T-helper 1 cell (primary cell): Measurements from ENCODE around the gene SMC1A.
"Not testable (repeated sequence)": the region's sequence is repeated elsewhere in the genome, so short reads cannot be mapped to it uniquely, and the experiment has no call there.

Source experiments
- DNase-seq, 5 donors: peaks; one replicate each; pipeline ENCODE4 v3.0.0-alpha.2; 2012 to 2020

The SMC1A gene

GRCh38 chrX:53421772-53422085 lies 725 bp downstream of the SMC1A start:
- peak in 1 of 5 donors; percentile 8 for DNase-seq

DNA sequence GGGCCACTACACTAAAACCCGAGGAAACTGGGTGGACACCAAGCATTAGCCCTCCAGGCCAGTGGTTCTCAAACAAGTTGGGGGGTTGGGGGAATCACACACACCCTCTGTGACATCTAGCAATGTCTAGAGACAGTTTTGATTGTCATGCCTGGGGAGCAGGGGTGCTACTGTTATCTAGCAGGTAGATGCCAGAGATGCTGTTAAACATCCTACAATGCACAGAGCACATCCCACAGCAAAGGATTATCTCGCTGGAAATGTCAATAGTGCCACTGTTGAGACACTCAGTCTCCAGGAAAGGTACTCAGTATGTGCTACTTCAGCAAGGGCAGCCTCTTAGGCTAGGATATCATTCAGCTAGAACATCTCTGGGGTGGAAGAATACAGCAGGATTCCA lies 1.3 kb downstream of the SMC1A start:
- no peak for DNase-seq

DNA sequence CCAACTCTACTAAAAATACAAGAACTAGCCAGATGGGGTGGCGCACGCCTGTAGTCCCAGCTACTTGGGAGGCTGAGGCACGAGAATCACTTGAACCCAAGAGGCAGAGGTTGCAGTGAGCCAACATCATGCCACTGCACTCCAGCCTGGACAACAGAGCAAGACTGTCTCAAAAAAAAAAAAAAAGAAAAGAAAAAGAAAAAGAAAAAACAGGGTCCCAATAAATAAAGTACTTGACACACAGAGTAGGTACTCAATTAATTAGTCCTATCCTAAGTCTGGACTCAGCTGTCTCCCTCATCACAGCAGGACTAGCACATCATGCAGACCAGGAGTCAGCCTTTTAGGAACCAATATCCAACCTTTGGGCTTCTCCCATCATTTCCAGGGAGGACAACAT lies 2.1 kb downstream of the SMC1A start:
- DNase-seq = not testable (repeated sequence)

DNA sequence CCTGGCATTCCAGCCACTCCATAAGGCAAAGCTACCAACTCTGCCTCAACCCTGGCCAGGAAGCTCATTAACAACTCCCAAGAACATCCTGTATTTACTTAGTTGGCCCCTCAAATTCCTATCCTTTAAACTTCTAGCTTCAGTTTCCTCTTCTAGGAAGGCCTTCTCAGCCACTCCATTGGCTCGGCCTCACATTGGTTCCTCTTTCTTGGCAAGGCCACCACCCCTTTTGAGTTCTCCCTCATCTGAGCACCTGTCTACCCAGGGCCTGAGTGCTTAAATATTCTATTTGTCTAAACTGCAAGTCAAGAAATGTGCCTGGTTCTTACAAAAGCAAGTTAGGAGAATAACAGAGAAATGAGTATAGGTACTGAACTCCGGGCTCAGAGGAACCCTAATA lies 10.0 kb downstream of the SMC1A start:
- no peak for DNase-seq

DNA sequence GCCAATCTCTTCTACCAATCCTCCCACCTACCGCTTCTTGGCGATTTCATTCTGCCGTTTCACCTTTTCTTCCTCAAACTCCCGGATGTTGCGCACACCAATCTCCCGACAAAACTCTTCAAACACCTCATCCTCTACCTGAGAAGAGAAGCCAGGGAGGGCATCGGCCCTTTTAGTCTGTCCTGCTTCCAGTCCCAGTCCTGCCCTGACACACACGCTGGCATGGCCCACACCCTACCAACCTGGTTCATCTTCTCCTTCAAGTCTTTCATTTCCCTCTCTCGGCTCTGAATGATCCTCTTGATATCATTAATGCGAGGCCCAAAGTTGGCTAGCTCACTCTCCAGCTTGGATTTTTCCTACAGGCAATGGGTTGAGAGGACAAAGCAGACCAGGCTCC lies 18.9 kb downstream of the SMC1A start:
- DNase-seq = no peak

DNA sequence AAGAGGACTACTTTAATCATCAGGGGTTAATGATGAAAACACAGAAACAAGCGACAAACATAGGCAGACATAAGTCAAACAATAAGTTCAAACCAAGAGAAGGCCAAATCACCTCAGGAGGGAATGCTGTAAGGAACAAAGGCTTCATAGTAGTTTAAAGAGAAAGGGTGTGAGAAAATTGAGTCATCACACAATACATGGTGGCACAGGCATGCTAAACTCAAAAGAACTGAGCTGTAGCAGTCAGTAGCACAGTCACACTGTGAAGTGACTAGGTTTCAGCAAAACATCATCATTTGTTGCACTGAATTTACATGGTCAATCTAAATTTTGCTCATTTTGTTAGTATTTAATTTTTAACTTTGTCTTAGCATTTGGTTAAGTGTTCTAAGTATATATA lies 24.2 kb downstream of the SMC1A start:
- no peak for DNase-seq

- no peak for DNase-seq
These were observed 26.7 kb downstream of the SMC1A start for GRCh38 chrX:53395605-53396298.

DNA sequence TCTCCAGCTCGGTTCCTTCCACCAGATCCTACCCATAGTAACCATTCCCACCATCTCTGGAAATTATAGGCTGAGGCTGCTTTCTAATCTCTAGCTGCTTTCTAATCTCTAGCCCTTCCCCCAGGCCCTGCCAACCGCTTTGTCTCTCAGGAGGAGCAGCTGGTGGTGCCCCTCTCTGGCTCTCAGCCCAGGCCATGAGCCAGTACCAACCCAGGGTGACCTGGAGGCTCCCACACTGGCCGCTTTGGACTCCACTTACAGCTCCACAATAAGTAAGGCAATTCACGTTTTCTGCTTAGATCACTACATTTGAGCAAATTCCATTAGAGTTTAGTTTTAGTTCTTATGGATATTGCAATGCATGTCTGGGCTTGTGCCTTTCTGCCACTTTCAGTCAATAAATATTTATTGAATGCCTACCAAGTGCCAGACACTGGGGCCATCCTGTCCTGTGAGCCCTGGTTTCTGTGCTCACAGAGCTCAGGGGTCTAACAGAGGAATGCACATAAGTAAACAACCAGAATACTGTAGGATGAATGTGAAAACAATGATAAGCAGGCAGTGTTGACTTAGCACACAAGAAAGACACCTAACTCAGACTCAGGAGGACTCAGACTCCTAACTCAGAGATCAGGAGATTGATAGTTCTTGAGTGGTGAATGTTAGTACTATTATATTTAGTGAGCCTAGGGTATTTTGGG lies 38.9 kb downstream of the SMC1A start:
- no peak for DNase-seq

DNA sequence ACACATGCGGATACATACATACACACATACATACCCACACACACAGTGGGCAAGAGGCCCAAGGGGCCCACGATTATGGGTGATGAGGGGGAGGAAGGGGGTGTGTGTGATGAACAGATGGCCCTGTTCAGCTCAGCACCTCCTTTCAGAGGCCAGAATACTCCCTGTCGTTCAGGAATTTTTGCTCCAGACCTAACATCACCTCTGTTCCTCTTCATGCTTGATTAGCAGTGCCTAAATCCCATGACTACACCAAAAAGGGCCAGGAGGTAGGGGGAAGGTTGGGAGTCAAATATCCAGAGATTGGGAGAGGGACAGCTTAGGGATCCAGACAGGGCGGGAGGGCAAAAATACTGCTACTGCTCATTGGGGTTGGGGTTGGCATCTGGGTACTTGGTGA lies 42.7 kb downstream of the SMC1A start:
- DNase-seq = no peak

- no peak for DNase-seq
These were observed 43.3 kb downstream of the SMC1A start for GRCh38 chrX:53379008-53379710.

- no peak for DNase-seq
These were observed 45.0 kb downstream of the SMC1A start for GRCh38 chrX:53377464-53377863.

DNA sequence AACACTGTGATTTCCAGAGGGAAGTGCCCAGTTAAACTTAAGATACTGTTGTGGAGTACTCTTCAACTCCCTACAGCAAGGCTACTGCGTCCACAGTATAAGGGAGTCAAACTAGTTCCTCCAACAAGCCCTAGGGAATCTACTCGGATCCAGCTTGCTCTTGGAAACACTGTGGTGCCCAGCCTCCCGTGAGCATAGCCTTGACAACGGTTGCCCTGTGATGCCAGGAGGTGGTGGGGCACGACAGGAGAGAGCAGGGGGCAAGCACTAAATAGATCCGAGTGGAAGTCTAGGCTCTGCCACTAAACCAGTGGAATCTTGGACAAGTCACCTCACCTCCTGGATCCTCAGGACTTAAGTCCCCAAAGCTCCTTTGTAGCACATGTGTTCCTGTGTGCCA lies 45.6 kb downstream of the SMC1A start:
- no peak for DNase-seq

DNA sequence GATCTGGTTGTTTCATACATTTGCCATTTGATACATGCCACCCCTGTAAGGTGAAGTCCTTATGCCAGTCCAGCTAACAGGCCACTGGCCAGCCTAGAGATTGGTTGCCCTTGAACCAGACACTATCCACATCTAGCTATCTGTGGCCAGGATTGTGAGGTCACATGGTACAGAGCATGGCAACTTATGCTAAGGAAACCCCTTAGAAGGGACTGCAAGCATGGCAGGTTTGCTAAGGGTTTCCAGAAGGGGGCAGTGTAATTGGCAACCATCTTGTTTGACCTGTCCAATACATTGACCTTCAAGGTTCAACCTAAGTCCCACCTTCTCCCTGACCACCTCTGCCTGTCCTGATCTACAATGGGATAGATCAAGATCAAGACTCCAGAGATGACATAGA lies 47.5 kb downstream of the SMC1A start:
- DNase-seq = no peak

GRCh38 chrX:53374222-53374820 lies 48.1 kb downstream of the SMC1A start:
- DNase-seq = no peak

GRCh38 chrX:53373307-53373706 lies 49.1 kb downstream of the SMC1A start:
- no peak for DNase-seq

- not testable (repeated sequence) for DNase-seq
These were observed 56.0 kb downstream of the SMC1A start for GRCh38 chrX:53366454-53366853.

- no peak for DNase-seq
These were observed 60.0 kb downstream of the SMC1A start for GRCh38 chrX:53362449-53362848.

GRCh38 chrX:53357799-53358530 lies 64.5 kb downstream of the SMC1A start:
- no peak for DNase-seq

- DNase-seq = no peak
These were observed 66.3 kb downstream of the SMC1A start for GRCh38 chrX:53356186-53356585.

- no peak for DNase-seq
These were observed 67.8 kb downstream of the SMC1A start for GRCh38 chrX:53354669-53355068.

DNA sequence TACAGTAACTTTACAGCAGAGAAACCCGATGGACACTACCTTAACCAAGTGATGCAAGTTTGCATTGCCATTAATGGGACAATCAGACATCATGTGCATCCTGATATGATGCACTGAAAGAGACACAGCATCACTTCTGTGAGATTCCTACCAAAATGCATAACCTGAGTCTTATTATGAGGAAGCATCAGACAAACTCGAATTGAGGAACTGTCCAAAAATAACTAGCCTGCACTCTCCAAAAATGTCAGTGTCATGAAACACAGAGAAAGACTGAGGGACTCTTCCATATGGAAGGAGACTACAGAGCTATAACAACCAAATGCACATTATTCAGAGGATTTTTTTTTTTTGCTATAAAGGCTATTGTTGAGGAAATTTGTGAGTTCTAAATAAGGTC lies 74.5 kb downstream of the SMC1A start:
- DNase-seq = no peak

- DNase-seq = no peak
These were observed 81.4 kb downstream of the SMC1A start for GRCh38 chrX:53340852-53341645.
